BLaER1 (cell line): ENCODE results near the gene CDC42EP5.
A peak's percentile ranks its signal among the peaks of the same experiment; 100 is the strongest.

ENCODE experiments used
- H3K27ac ChIP-seq: shearing (Covaris generic); formaldehyde crosslinking; 2 replicates; pipeline ENCODE4 v1.8.1; 2022
- H3K27me3 ChIP-seq: shearing (Covaris generic); formaldehyde crosslinking; 2 replicates; pipeline ENCODE4 v1.8.1; 2022
- H3K36me3 ChIP-seq: shearing (Covaris generic); formaldehyde crosslinking; 2 replicates; pipeline ENCODE4 v1.8.1; 2022
- H3K4me1 ChIP-seq: shearing (Covaris generic); formaldehyde crosslinking; 2 replicates; pipeline ENCODE4 v1.8.1; 2022
- H3K4me2 ChIP-seq: shearing (Covaris generic); formaldehyde crosslinking; 2 replicates; pipeline ENCODE4 v1.8.1; 2022
- H3K4me3 ChIP-seq: shearing (Covaris generic); formaldehyde crosslinking; 2 replicates; pipeline ENCODE4 v1.8.1; 2022
- H3K9ac ChIP-seq: shearing (Covaris generic); formaldehyde crosslinking; 2 replicates; pipeline ENCODE4 v1.8.1; 2022
- H3K9me3 ChIP-seq: shearing (Covaris generic); formaldehyde crosslinking; 2 replicates; pipeline ENCODE4 v1.8.1; 2022
- H4K20me1 ChIP-seq: shearing (Covaris generic); formaldehyde crosslinking; 2 replicates; pipeline ENCODE4 v1.8.1; 2022
- Cebpa-rat ChIP-seq: shearing (Covaris generic); IDR thresholded peaks from 2 replicates; pipeline ENCODE4 v1.8.1; 2022

Gene CDC42EP5

GRCh38 chr19:54434873-54435214, 38.3 kb downstream of the CDC42EP5 start:
- peaks cover 73% of the 10 kb centered on the region for H3K4me1 ChIP-seq
- peak overlapping the region; percentile 82 for H3K4me2 ChIP-seq
- no peak for TF ChIP-seq Cebpa-rat
- no peak overlapping the region for H3K4me3 ChIP-seq
- H3K27ac ChIP-seq, result no peak overlapping the region
- H3K36me3 ChIP-seq, result peaks cover 19% of the 10 kb centered on the region
- H3K27me3 ChIP-seq, result no peaks in the 10 kb centered on the region
- H3K9me3 ChIP-seq, result no peaks in the 10 kb centered on the region
- H3K9ac ChIP-seq, result no peak overlapping the region
- H4K20me1 ChIP-seq, result peaks cover 34% of the 10 kb centered on the region

- H3K9me3 ChIP-seq, result no peaks in the 10 kb centered on the region
- H3K4me3 ChIP-seq, result no peak overlapping the region
- no peak for TF ChIP-seq Cebpa-rat
- no peak overlapping the region for H3K9ac ChIP-seq
- H4K20me1 ChIP-seq, result peaks cover 34% of the 10 kb centered on the region
- no peaks in the 10 kb centered on the region for H3K27me3 ChIP-seq
- peaks cover 19% of the 10 kb centered on the region for H3K36me3 ChIP-seq
- H3K27ac ChIP-seq, result no peak overlapping the region
- H3K4me2 ChIP-seq, result peak overlapping the region; percentile 82
- H3K4me1 ChIP-seq, result peaks cover 73% of the 10 kb centered on the region
Measured at GRCh38 chr19:54434112-54434872, 38.8 kb downstream of the CDC42EP5 start.

GRCh38 chr19:54433697-54434096, 39.4 kb downstream of the CDC42EP5 start:
- H3K27me3 ChIP-seq, result no peaks in the 10 kb centered on the region
- H3K9me3 ChIP-seq, result no peaks in the 10 kb centered on the region
- TF ChIP-seq Cebpa-rat, result no peak
- peaks cover 28% of the 10 kb centered on the region for H4K20me1 ChIP-seq
- no peak overlapping the region for H3K9ac ChIP-seq
- H3K36me3 ChIP-seq, result peaks cover 21% of the 10 kb centered on the region
- peaks cover 70% of the 10 kb centered on the region for H3K4me1 ChIP-seq
- H3K4me3 ChIP-seq, result no peak overlapping the region
- no peak overlapping the region for H3K4me2 ChIP-seq
- no peak overlapping the region for H3K27ac ChIP-seq

GRCh38 chr19:54432144-54432738, 40.9 kb downstream of the CDC42EP5 start:
- H3K4me2 ChIP-seq, result no peak overlapping the region
- no peak overlapping the region for H3K9ac ChIP-seq
- H4K20me1 ChIP-seq, result peaks cover 20% of the 10 kb centered on the region
- H3K27ac ChIP-seq, result no peak overlapping the region
- no peak overlapping the region for H3K4me3 ChIP-seq
- peaks cover 66% of the 10 kb centered on the region for H3K4me1 ChIP-seq
- peaks cover 25% of the 10 kb centered on the region for H3K36me3 ChIP-seq
- no peaks in the 10 kb centered on the region for H3K27me3 ChIP-seq
- no peaks in the 10 kb centered on the region for H3K9me3 ChIP-seq
- no peak for TF ChIP-seq Cebpa-rat

- H3K27me3 ChIP-seq, result no peaks in the 10 kb centered on the region
- peak overlapping the region; percentile 89 for H3K4me2 ChIP-seq
- H3K9ac ChIP-seq, result no peak overlapping the region
- peaks cover 63% of the 10 kb centered on the region for H3K4me1 ChIP-seq
- peaks cover 25% of the 10 kb centered on the region for H3K36me3 ChIP-seq
- no peak for TF ChIP-seq Cebpa-rat
- no peaks in the 10 kb centered on the region for H3K9me3 ChIP-seq
- peaks cover 18% of the 10 kb centered on the region for H4K20me1 ChIP-seq
- H3K4me3 ChIP-seq, result peak overlapping the region; percentile 64
- H3K27ac ChIP-seq, result no peak overlapping the region
Measured at GRCh38 chr19:54431255-54431838, 41.7 kb downstream of the CDC42EP5 start.

- Histone ChIP-seq H3K36me3 (peaks cover 25% of the 10 kb centered on the region), H3K4me3 (peak overlapping the region; percentile 64), H3K4me1 (peaks cover 63% of the 10 kb centered on the region), H3K9me3 (no peaks in the 10 kb centered on the region), H3K4me2 (peak overlapping the region; percentile 89), H4K20me1 (peaks cover 12% of the 10 kb centered on the region), H3K27me3 (no peaks in the 10 kb centered on the region), H3K27ac (0 out of 2 replicates have a peak overlapping the region, but pooled peaks have one; percentile 35), H3K9ac (peak overlapping the region; percentile 63)
- no peak for TF ChIP-seq Cebpa-rat
Measured at GRCh38 chr19:54430306-54431254, 42.5 kb downstream of the CDC42EP5 start.

GRCh38 chr19:54429545-54430227, 43.4 kb downstream of the CDC42EP5 start:
- TF ChIP-seq Cebpa-rat, result no peak
- Histone ChIP-seq H3K4me1 (peaks cover 57% of the 10 kb centered on the region), H3K9ac (0 out of 2 replicates have a peak overlapping the region, but pooled peaks have one; percentile 63), H3K27me3 (no peaks in the 10 kb centered on the region), H3K27ac (0 out of 2 replicates have a peak overlapping the region, but pooled peaks have one; percentile 13), H3K9me3 (no peaks in the 10 kb centered on the region), H3K4me2 (peak overlapping the region; percentile 89), H3K4me3 (peak overlapping the region; percentile 64; the same call in 1 of the 2 replicates), H3K36me3 (peaks cover 17% of the 10 kb centered on the region), H4K20me1 (peaks cover 12% of the 10 kb centered on the region)

- H3K4me2 ChIP-seq, result 0 out of 2 replicates have a peak overlapping the region, but pooled peaks have one; percentile 89
- peaks cover 17% of the 10 kb centered on the region for H3K36me3 ChIP-seq
- H4K20me1 ChIP-seq, result peaks cover 12% of the 10 kb centered on the region
- no peak for TF ChIP-seq Cebpa-rat
- H3K9me3 ChIP-seq, result no peaks in the 10 kb centered on the region
- H3K9ac ChIP-seq, result no peak overlapping the region
- no peaks in the 10 kb centered on the region for H3K27me3 ChIP-seq
- no peak overlapping the region for H3K27ac ChIP-seq
- H3K4me3 ChIP-seq, result no peak overlapping the region
- peaks cover 52% of the 10 kb centered on the region for H3K4me1 ChIP-seq
Measured at GRCh38 chr19:54429176-54429495, 44.0 kb downstream of the CDC42EP5 start.
